GM12878 (cell line): ENCODE data around the gene GXYLT1. TPM values are rescaled to one million over a fixed set of nuclear protein-coding genes. Genes with fewer than 3 reads are reported as not detected.

ENCODE experiments used
- ATAC-seq: fragments of 200-7000 bp; cut with Tn5 transposase; 3 replicates; pipeline ENCODE4 v1.9.1; 2020; ENCODE audit warnings: mild to moderate bottlenecking, moderate library complexity
- BruUV-seq: library from RNA; stranded (reverse); fragments of 400-500 nt; replicated peaks from 2 replicates; lab custom pipeline; 2021; lab: Mats Ljungman, UMichigan
- CTCF ChIA-PET: fragments of 300-600 bp; sonication (Branson Sonifier 250); formaldehyde crosslinking; extraction: SDS; loops from one replicate; lab custom pipeline; 2021; ENCODE audit warnings: inconsistent platforms; lab: Yijun Ruan, JAX
- POLR2A ChIA-PET: fragments of 350-600 bp; formaldehyde crosslinking; extraction: SDS; loops from one replicate; lab custom pipeline; 2021; ENCODE audit warnings: inconsistent platforms; lab: Charles Lee
- RAD21 ChIA-PET: fragments of 300-600 bp; sonication (Branson Sonifier 250); formaldehyde crosslinking; loops from one replicate; lab custom pipeline; 2023; ENCODE audit warnings: antibody characterized with exemption; ENCODE audit not compliant: unreplicated experiment; lab: Charles Lee
- SMC1A ChIA-PET: fragments of 300-600 bp; sonication (Branson Sonifier 250); formaldehyde crosslinking; loops from one replicate; lab custom pipeline; 2023; ENCODE audit not compliant: unreplicated experiment, uncharacterized antibody; lab: Charles Lee
- DNase-seq: peaks from one replicate; pipeline ENCODE4 v3.0.0-alpha.2; 2011; ENCODE audit warnings: low read depth, low spot score
- FAIRE-seq: peaks from 3 replicates; lab custom pipeline; 2011; peaks lifted over from hg19 to GRCh38; lab: Jason Lieb, UNC
- H2AFZ ChIP-seq: 2 replicates; pipeline ENCODE4 v1.6.0; 2011; ENCODE audit warnings: low read depth, low read length, control low read depth; ENCODE audit not compliant: control insufficient read depth
- H3K27ac ChIP-seq: 2 replicates; pipeline ENCODE4 v1.5.1; 2011; ENCODE audit warnings: control low read depth; ENCODE audit not compliant: control insufficient read depth, insufficient read depth
- H3K27me3 ChIP-seq, 2 experiments: replicated peaks in 1 of 2; 2 replicates each; pipeline versions ENCODE4 v1.6.0 to v1.6.1; 2011; ENCODE audit warnings: low read length in 1 of 2; ENCODE audit not compliant: control insufficient read depth in 2 of 2, insufficient read depth in 2 of 2
- H3K36me3 ChIP-seq, 2 experiments: 2 replicates each; pipeline ENCODE4 v1.5.1; 2011; ENCODE audit warnings: low read length in 1 of 2; ENCODE audit not compliant: control insufficient read depth in 2 of 2, insufficient read depth in 2 of 2
- H3K4me1 ChIP-seq: 2 replicates; pipeline ENCODE4 v1.6.1; 2011; ENCODE audit warnings: mild to moderate bottlenecking, low read length, moderate library complexity, mixed read lengths; ENCODE audit not compliant: control insufficient read depth, insufficient read depth
- H3K4me2 ChIP-seq: 2 replicates; pipeline ENCODE4 v1.6.0; 2011; ENCODE audit warnings: control low read depth; ENCODE audit not compliant: control insufficient read depth, insufficient read depth
- H3K4me3 ChIP-seq: fragments of 200-600 bp; sonication (generic); 2 replicates; pipeline ENCODE4 v1.5.1; 2016
- H3K79me2 ChIP-seq: 2 replicates; pipeline ENCODE4 v1.6.0; 2011; ENCODE audit warnings: low read length; ENCODE audit not compliant: control insufficient read depth, insufficient read depth
- H3K9ac ChIP-seq: 2 replicates; pipeline ENCODE4 v1.8.0; 2011; ENCODE audit warnings: low read length, control low read depth, mixed read lengths; ENCODE audit not compliant: control insufficient read depth, insufficient read depth
- H3K9me3 ChIP-seq: replicated peaks from 3 replicates; pipeline ENCODE4 v1.5.1; 2011; ENCODE audit warnings: mild to moderate bottlenecking, low read length; ENCODE audit not compliant: control insufficient read depth, insufficient read depth
- H4K20me1 ChIP-seq: 2 replicates; pipeline ENCODE4 v1.6.0; 2011; ENCODE audit not compliant: control insufficient read depth, insufficient read depth
- FOS ChIP-seq: IDR thresholded peaks from 3 replicates; pipeline ENCODE4 v1.6.1; 2011; ENCODE audit warnings: borderline replicate concordance; ENCODE audit not compliant: insufficient read length; ENCODE audit errors: extremely low read depth
- KDM1A ChIP-seq: fragments of 200-600 bp; sonication (generic); IDR thresholded peaks from 2 replicates; pipeline ENCODE4 v1.6.1; 2016; ENCODE audit warnings: borderline replicate concordance
- RAD21 ChIP-seq: IDR thresholded peaks from 2 replicates; pipeline ENCODE4 v1.6.1; 2011; ENCODE audit warnings: mild to moderate bottlenecking, low read depth, low read length, moderate library complexity; ENCODE audit not compliant: insufficient read depth
- RELA ChIP-seq: fragments of 450-650 bp; IDR thresholded peaks from 2 replicates; pipeline ENCODE4 v1.8.0; 2014; ENCODE audit warnings: borderline replicate concordance; ENCODE audit not compliant: partially characterized antibody
- WRNIP1 ChIP-seq: IDR thresholded peaks from 2 replicates; pipeline ENCODE4 v1.6.1; 2011; ENCODE audit warnings: low read depth, low read length, improper control_type of control experiment, borderline replicate concordance
- in situ Hi-C: fragments of 300-500 bp; cut with MboI; formaldehyde crosslinking; loops from 9 replicates; pipeline ENCODE4 v1.14.3; 2018; ENCODE audit warnings: mixed read lengths
- intact Hi-C: fragments of 100-400 bp; cut with micrococcal nuclease; formaldehyde crosslinking; loops from one replicate; pipeline ENCODE4 v1.14.2; 2022; ENCODE audit not compliant: unreplicated experiment
- polyA plus RNA-seq, 11 experiments: library from polyadenylated mRNA; depleted of rRNA in 4 of 11; unstranded in 6 of 11; stranded (reverse) in 5 of 11; fragments of >200 nt; fragmentation: Nextera tagmentation in 4 of 11; fragmentation: Illumina TruSeq in 1 of 11; extraction: Ambion mirVana in 4 of 11; extraction: Trizol in 1 of 11; gene quantifications; 1 replicate in 1 of 11; 2 replicates in 10 of 11; pipeline versions ENCODE4 v1.2.1 to v1.2.3, GENCODE V29; 2011 to 2016; ENCODE audit warnings: inconsistent platforms in 2 of 11, missing spikeins in 2 of 11, low read depth in 1 of 11
- total RNA-seq, 4 experiments: library from RNA; depleted of rRNA in 3 of 4; stranded (reverse); fragments of >200 nt in 3 of 4; fragmentation: Illumina TruSeq in 1 of 4; extraction: Trizol in 1 of 4; gene quantifications; 2 replicates each; pipeline versions ENCODE4 v1.2.1 to v1.2.3, GENCODE V29; 2013 to 2021
- TF ChIP-seq, protein P1 (sequence below): fragments of 450-650 bp; IDR thresholded peaks from 2 replicates; pipeline ENCODE4 v1.6.1; 2016; ENCODE audit warnings: mild to moderate bottlenecking, moderate library complexity, borderline replicate concordance
- TF ChIP-seq, protein P2 (sequence below), 3 experiments: IDR thresholded peaks in 2 of 3; conservative IDR thresholded peaks in 1 of 3; 2 replicates each; pipeline ENCODE4 v1.5.1; 2011; ENCODE audit warnings: low read depth in 3 of 3, low read length in 3 of 3, mild to moderate bottlenecking in 3 of 3, control low read depth in 2 of 3, moderate library complexity in 2 of 3, inconsistent platforms in 1 of 3, mixed read lengths in 1 of 3; ENCODE audit not compliant: control insufficient read depth in 2 of 3, insufficient read depth in 1 of 3; ENCODE audit errors: extremely low read depth in 1 of 3

GXYLT1 gene
- total and polyA plus RNA-seq, 10 of the 15 experiments (the other 5 are each of a cell fraction or from before 2014, with no cell fraction given): 2.3 to 14.9 (median 8.9) TPM

DNA sequence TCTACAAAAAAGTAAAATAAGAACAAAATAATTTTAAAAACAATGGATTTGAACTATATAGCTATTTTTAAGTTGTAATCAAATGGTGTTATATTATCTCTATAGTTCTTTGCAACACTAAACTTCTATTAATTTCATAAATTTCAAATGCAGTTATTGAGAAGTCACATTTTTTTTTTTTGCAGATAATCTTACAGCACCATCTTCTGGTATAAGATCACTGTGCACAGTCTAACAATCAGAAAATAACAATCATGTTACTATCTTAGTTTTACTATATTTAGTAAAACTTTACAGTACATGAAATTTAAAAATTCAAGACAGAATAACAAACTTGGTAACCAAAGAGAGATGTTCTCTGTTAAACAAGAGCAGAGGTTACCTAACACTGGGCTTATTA lies 40.6 kb downstream of the GXYLT1 start:
- H3K27me3 ChIP-seq: no peaks in the 10 kb centered on the region
- DNase-seq: no peak
- BruUV-seq: no TSS peak
- in situ Hi-C loops (no loop called here), intact Hi-C loops (no loop called here)
- RAD21 ChIA-PET: interaction anchor here (1.6 kb wide), 1 partner anchor 38 kb away, joined by 3 read pairs; no protein-coding TSS in a partner anchor
- H3K9ac ChIP-seq: no peak overlapping the region
- no peak overlapping the region for H3K27ac ChIP-seq
- POLR2A ChIA-PET: interaction anchor here (0.5 kb wide), 1 partner anchor 30 kb away, joined by 4 read pairs; no protein-coding TSS in a partner anchor
- no peaks in the 10 kb centered on the region for H3K79me2 ChIP-seq
- SMC1A ChIA-PET: interaction anchor here (0.6 to 1.0 kb wide), 6 partner anchors 10 to 330 kb away, joined by 3 read pairs; no protein-coding TSS in a partner anchor
- H4K20me1 ChIP-seq: no peaks in the 10 kb centered on the region
- CTCF ChIA-PET: interaction anchor here (0.6 to 1.4 kb wide), 7 partner anchors 20 to 853 kb away, joined by 3 to 7 read pairs (median 3); no protein-coding TSS in a partner anchor
- H3K4me3 ChIP-seq: no peak overlapping the region
- H2AFZ ChIP-seq: no peak overlapping the region
- H3K9me3 ChIP-seq: no peaks in the 10 kb centered on the region
- 0 out of 2 replicates have a peak, but pooled peaks have one; percentile 11 for TF ChIP-seq RAD21
- TF ChIP-seq, protein P1, sequence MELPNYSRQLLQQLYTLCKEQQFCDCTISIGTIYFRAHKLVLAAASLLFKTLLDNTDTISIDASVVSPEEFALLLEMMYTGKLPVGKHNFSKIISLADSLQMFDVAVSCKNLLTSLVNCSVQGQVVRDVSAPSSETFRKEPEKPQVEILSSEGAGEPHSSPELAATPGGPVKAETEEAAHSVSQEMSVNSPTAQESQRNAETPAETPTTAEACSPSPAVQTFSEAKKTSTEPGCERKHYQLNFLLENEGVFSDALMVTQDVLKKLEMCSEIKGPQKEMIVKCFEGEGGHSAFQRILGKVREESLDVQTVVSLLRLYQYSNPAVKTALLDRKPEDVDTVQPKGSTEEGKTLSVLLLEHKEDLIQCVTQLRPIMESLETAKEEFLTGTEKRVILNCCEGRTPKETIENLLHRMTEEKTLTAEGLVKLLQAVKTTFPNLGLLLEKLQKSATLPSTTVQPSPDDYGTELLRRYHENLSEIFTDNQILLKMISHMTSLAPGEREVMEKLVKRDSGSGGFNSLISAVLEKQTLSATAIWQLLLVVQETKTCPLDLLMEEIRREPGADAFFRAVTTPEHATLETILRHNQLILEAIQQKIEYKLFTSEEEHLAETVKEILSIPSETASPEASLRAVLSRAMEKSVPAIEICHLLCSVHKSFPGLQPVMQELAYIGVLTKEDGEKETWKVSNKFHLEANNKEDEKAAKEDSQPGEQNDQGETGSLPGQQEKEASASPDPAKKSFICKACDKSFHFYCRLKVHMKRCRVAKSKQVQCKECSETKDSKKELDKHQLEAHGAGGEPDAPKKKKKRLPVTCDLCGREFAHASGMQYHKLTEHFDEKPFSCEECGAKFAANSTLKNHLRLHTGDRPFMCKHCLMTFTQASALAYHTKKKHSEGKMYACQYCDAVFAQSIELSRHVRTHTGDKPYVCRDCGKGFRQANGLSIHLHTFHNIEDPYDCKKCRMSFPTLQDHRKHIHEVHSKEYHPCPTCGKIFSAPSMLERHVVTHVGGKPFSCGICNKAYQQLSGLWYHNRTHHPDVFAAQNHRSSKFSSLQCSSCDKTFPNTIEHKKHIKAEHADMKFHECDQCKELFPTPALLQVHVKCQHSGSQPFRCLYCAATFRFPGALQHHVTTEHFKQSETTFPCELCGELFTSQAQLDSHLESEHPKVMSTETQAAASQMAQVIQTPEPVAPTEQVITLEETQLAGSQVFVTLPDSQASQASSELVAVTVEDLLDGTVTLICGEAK: no peak
- no peak for TF ChIP-seq RELA
- no peak for TF ChIP-seq WRNIP1
- TF ChIP-seq KDM1A: no peak
- no peak for TF ChIP-seq FOS
- TF ChIP-seq, protein P2, sequence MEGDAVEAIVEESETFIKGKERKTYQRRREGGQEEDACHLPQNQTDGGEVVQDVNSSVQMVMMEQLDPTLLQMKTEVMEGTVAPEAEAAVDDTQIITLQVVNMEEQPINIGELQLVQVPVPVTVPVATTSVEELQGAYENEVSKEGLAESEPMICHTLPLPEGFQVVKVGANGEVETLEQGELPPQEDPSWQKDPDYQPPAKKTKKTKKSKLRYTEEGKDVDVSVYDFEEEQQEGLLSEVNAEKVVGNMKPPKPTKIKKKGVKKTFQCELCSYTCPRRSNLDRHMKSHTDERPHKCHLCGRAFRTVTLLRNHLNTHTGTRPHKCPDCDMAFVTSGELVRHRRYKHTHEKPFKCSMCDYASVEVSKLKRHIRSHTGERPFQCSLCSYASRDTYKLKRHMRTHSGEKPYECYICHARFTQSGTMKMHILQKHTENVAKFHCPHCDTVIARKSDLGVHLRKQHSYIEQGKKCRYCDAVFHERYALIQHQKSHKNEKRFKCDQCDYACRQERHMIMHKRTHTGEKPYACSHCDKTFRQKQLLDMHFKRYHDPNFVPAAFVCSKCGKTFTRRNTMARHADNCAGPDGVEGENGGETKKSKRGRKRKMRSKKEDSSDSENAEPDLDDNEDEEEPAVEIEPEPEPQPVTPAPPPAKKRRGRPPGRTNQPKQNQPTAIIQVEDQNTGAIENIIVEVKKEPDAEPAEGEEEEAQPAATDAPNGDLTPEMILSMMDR (IDR thresholded peaks at IDR 0.05 in 2 of 3, conservative IDR thresholded peaks at IDR 0.05 in 1 of 3; ENCODE audit: control insufficient read depth in 2 of 3, extremely low read depth in 1 of 3, insufficient read depth in 1 of 3, low read depth in 3 of 3, low read length in 3 of 3): peak in 1 of 3 experiments; percentile 10; a peak in 2 of 6 replicates
- FAIRE-seq: no peak
- H3K4me2 ChIP-seq: no peak overlapping the region
- ATAC-seq: no peak
- H3K4me1 ChIP-seq: no peaks in the 10 kb centered on the region
- peaks cover 0 to 3% of the 10 kb centered on the region in 2 experiments; a peak in 1 of 4 replicates for H3K36me3 ChIP-seq
